KOPT-K1 (cell line): ENCODE data around the gene PIM3.

Experiments used
- H3K27ac ChIP-seq: fragments of 200-600 bp; sonication (generic); 2 replicates; pipeline ENCODE4 v1.5.1; 2016; ENCODE audit warnings: antibody characterized with exemption, mild to moderate bottlenecking, low read depth, low read length; ENCODE audit not compliant: poor library complexity, severe bottlenecking
- H3K36me3 ChIP-seq: fragments of 200-600 bp; sonication (generic); 2 replicates; pipeline ENCODE4 v1.5.1; 2017; ENCODE audit warnings: antibody characterized with exemption, mild to moderate bottlenecking, low read length, moderate library complexity; ENCODE audit not compliant: insufficient read depth
- H3K9me3 ChIP-seq: fragments of 200-600 bp; sonication (generic); 2 replicates; pipeline ENCODE4 v1.5.1; 2017; ENCODE audit warnings: antibody characterized with exemption, low read length, mild to moderate bottlenecking; ENCODE audit not compliant: insufficient read depth, poor library complexity, severe bottlenecking

The PIM3 gene

DNA sequence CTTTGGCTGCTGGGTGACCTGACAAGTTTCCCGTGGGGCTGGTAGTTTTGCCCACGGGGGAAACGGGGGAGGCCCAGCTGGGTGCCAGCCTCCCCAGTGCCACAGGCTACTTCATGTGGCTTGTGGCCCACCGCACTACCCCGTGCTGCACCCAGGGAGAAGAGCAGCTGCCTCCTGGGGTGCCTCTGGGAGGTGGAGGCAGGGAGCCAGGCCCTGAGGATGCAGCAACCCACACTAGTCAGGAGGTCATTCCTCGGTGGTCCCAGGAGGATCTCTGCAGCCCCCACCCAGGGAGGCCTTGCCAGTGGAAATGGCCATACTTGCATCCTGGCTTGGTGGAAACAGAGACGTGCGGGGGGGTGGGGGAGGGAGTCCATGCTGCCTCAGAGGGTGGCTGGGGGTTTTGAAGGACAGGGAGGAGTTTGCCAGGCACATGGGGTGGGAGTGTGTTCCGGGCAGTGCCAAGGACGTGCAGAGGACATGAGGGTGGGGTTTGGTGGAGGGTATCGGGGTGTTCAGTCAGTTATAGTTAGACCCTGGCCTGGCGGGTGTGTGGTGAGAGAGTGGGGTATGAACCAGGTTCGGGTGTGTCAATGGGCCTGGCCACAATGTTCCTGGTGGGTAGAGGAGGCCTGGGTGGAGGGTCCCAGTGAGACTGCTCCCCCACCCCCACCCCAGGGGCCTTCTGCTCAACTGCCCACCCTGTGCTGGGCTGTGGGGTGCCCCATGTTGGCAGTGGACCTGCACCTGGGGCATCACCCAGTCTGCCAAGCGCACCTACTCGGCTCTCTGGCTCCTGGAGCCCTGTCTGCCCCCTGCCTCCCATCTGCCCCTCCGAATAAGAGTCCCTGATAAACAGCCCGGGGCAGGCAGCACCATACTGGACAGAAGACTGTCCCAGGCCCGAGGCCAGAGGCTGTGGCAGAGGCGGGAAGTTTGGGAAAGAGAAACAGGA lies 3.8 kb downstream of the PIM3 start:
- Histone ChIP-seq H3K36me3 (peaks cover 41% of the 10 kb centered on the region), H3K27ac (no peak overlapping the region)

DNA sequence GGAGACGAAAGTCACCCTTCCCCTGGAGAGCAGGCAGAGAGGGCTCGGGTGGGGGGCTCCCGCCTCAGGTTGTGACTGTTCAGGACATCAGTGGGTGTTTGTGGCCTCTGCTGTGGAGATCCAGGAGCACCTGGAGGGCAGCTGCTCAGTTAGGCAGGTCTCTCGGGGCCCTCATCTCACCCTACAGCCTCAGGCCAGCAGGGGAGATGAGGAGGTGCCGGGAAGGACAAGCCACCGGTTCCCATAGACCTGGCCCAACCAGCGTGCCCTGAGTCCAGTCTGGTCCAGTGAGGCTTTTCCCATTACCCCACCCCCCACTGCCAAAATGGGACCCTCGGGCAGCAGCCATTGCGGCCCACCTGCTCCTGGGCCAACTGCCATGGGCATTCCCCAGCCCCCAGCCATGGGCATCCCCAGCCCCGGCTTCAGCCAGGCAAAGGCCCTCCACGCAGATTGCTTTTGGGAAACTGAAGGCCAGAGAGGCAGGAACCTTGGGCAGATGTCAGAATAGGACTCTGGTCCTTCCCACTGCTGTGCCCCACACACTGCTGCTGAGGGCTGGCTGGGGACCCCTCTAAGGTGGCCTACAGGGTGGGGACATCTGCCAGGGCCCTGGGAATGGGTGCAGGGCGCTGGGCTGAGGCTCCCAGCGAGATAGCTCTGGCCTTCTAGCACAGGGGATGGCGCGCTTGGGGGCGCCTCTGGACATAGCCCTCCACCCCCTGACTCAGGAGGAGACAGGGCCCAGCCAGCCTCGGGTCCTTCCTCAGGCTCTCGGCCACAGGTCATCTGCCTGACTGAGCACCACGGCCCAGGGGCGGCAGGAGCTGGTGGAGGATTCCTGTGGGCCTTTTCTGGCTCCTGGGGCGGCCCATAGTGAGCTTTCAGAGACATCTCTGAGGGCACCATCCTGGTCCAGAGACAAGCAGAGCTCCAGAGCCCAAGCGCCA lies 4.8 kb downstream of the PIM3 start:
- Histone ChIP-seq H3K36me3 (peaks cover 41% of the 10 kb centered on the region), H3K9me3 (no peaks in the 10 kb centered on the region), H3K27ac (no peak overlapping the region)

More for the DNA sequence above, 3.8 kb downstream of the PIM3 start:
- no peaks in the 10 kb centered on the region for H3K9me3 ChIP-seq

GRCh38 chr22:49966041-49966773 lies 5.6 kb downstream of the PIM3 start:
- Histone ChIP-seq H3K9me3 (no peaks in the 10 kb centered on the region), H3K36me3 (peaks cover 41% of the 10 kb centered on the region), H3K27ac (no peak overlapping the region)

GRCh38 chr22:49966774-49967705 lies 6.5 kb downstream of the PIM3 start:
- H3K27ac ChIP-seq, result no peak overlapping the region
- no peaks in the 10 kb centered on the region for H3K9me3 ChIP-seq

GRCh38 chr22:49967706-49968208 lies 7.2 kb downstream of the PIM3 start:
- Histone ChIP-seq H3K36me3 (peaks cover 30% of the 10 kb centered on the region), H3K9me3 (no peaks in the 10 kb centered on the region), H3K27ac (no peak overlapping the region)

More at GRCh38 chr22:49966774-49967705, 6.5 kb downstream of the PIM3 start:
- peaks cover 35% of the 10 kb centered on the region for H3K36me3 ChIP-seq

DNA sequence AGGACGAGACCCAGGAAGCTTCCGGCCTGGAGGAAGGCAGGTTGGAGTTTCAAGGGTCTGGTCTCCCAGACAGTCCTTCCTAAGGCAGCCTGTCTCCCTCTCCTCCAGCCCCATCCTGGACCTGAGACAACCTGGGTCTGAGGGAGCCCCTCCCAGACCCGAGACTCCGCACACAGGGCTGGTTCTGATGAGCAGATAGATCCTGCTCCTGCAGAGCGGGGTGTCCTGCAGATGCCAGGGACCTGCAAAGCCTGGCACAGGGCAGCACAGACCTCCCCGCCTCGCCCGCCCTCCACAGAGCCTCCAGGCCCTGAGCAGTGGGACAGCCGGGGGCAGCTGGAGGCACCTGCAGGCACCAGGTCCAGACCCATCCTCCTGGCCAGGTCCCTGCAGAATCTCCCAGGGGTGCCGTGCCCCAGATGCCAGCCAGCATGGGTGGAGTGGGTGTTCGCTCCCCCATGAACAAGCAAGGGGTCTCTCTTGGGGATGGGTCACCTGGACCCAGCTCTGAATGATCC lies 7.8 kb downstream of the PIM3 start:
- H3K36me3 ChIP-seq, result peaks cover 24% of the 10 kb centered on the region
- H3K27ac ChIP-seq, result no peak overlapping the region
- no peaks in the 10 kb centered on the region for H3K9me3 ChIP-seq

GRCh38 chr22:49968831-49969661 lies 8.5 kb downstream of the PIM3 start:
- no peaks in the 10 kb centered on the region for H3K9me3 ChIP-seq
- peaks cover 17% of the 10 kb centered on the region for H3K36me3 ChIP-seq
- no peak overlapping the region for H3K27ac ChIP-seq

GRCh38 chr22:49969751-49970527 lies 9.4 kb downstream of the PIM3 start:
- Histone ChIP-seq H3K9me3 (no peaks in the 10 kb centered on the region), H3K36me3 (peaks cover 8% of the 10 kb centered on the region; the same call in 1 of the 2 replicates), H3K27ac (peak overlapping the region; percentile 62)

DNA sequence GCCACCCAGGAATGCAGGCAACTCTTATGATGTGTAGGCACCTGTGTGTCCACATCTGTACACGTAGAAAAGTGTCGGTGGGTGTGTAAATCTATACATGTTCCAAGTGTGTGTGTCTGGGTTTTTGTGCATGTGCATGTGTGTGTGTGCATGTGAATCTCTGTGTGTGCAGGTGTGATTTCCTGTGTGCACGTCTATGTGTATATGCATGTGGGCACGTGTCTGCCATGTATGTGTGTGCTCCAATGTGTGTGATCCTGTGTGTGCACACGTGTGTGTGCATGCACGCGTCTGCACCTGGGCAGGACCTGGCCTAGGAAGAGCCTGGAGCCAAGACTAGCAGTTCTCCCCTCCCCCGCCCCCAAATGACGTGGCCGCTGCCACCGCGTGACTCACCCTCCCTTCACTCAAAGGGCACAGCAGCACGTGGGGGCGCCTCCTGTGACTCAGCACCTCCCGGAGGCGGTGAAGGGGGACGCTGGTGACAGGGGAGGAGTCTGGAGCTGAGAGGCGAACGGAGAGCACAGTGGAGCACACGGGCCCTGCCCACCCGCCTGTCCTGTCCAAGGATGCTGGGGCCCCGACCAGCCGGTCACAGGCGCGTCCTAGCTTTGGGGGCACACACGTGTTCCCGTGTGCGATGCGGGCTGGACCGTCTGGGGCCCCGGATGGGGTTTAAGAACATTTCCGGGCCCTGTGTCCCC lies 10.1 kb downstream of the PIM3 start:
- peak overlapping the region; percentile 62 for H3K27ac ChIP-seq
- no peaks in the 10 kb centered on the region for H3K9me3 ChIP-seq
- peaks cover under 1% of the 10 kb centered on the region; the same call in 1 of the 2 replicates for H3K36me3 ChIP-seq

GRCh38 chr22:49971232-49972162 lies 10.9 kb downstream of the PIM3 start:
- Histone ChIP-seq H3K36me3 (no peaks in the 10 kb centered on the region), H3K27ac (peak overlapping the region; percentile 62), H3K9me3 (no peaks in the 10 kb centered on the region)
